Mesendoderm (in vitro differentiated cells): Measurements from ENCODE around the gene HNRNPA1. TPM values are rescaled to one million over a fixed set of nuclear protein-coding genes. Genes with fewer than 3 reads are reported as not detected.
A peak's percentile ranks its signal among the peaks of the same experiment; 100 is the strongest.
"Not testable (repeated sequence)": the region's sequence is repeated elsewhere in the genome, so short reads cannot be mapped to it uniquely, and the experiment has no call there.

Experiments used
- DNase-seq: peaks from one replicate; pipeline ENCODE4 v3.0.0; 2013
- H2AK5ac ChIP-seq: 2 replicates; pipeline ENCODE4 v1.6.1; 2013; ENCODE audit warnings: low read length, inconsistent platforms
- H2BK120ac ChIP-seq: 2 replicates; pipeline ENCODE4 v1.6.1; 2013; ENCODE audit warnings: low read depth, mild to moderate bottlenecking, low read length, moderate library complexity, mixed read lengths
- H2BK15ac ChIP-seq: replicated peaks from 2 replicates; pipeline ENCODE4 v1.6.1; 2013; ENCODE audit warnings: low read depth, mild to moderate bottlenecking, moderate library complexity
- H2BK5ac ChIP-seq: 2 replicates; pipeline ENCODE4 v1.6.1; 2013; ENCODE audit warnings: low read length, inconsistent platforms
- H3K18ac ChIP-seq: 2 replicates; pipeline ENCODE4 v1.6.1; 2013; ENCODE audit warnings: mild to moderate bottlenecking, low read length, mixed read lengths
- H3K23ac ChIP-seq: one replicate; pipeline ENCODE4 v1.6.1; 2013; ENCODE audit warnings: low read length
- H3K27ac ChIP-seq: 2 replicates; pipeline ENCODE4 v1.5.1; 2013; ENCODE audit warnings: low read depth, mild to moderate bottlenecking, inconsistent platforms, low read length, moderate library complexity
- H3K27me3 ChIP-seq: 2 replicates; pipeline ENCODE4 v1.6.1; 2013; ENCODE audit warnings: low read length, control low read depth, mild to moderate bottlenecking, inconsistent platforms; ENCODE audit not compliant: insufficient read depth, poor library complexity
- H3K36me3 ChIP-seq: 2 replicates; pipeline ENCODE4 v1.6.1; 2013; ENCODE audit warnings: low read length, inconsistent platforms; ENCODE audit not compliant: control insufficient read depth, insufficient read depth
- H3K4ac ChIP-seq: one replicate; pipeline ENCODE4 v1.6.1; 2013; ENCODE audit warnings: low read depth, mild to moderate bottlenecking, low read length, moderate library complexity
- H3K4me1 ChIP-seq: 2 replicates; pipeline ENCODE4 v1.6.1; 2013; ENCODE audit warnings: low read depth, low read length, inconsistent platforms; ENCODE audit not compliant: control insufficient read depth
- H3K4me2 ChIP-seq: 2 replicates; pipeline ENCODE4 v1.6.1; 2013; ENCODE audit warnings: low read length
- H3K4me3 ChIP-seq: 2 replicates; pipeline ENCODE4 v1.5.1; 2013; ENCODE audit warnings: mild to moderate bottlenecking, low read length
- H3K56ac ChIP-seq: one replicate; pipeline ENCODE4 v1.6.1; 2013; ENCODE audit warnings: low read length
- H3K79me1 ChIP-seq: 2 replicates; pipeline ENCODE4 v1.6.1; 2013; ENCODE audit warnings: low read length, inconsistent platforms
- H3K79me2 ChIP-seq: 2 replicates; pipeline ENCODE4 v1.6.1; 2013; ENCODE audit warnings: mild to moderate bottlenecking, low read length; ENCODE audit not compliant: control insufficient read depth, insufficient read depth
- H3K9ac ChIP-seq: 2 replicates; pipeline ENCODE4 v1.6.1; 2013; ENCODE audit warnings: low read length, inconsistent platforms
- H4K5ac ChIP-seq: one replicate; pipeline ENCODE4 v1.6.1; 2013; ENCODE audit warnings: low read length
- H4K8ac ChIP-seq: one replicate; pipeline ENCODE4 v1.6.1; 2013; ENCODE audit warnings: low read depth, mild to moderate bottlenecking, control low read depth, low read length, moderate library complexity
- WGBS: extraction: QIAGEN DNeasy Blood & Tissue Kit; methylation state at CpG from one replicate; pipeline ENCODE4 v1.1.7; 2013; ENCODE audit warnings: low lambda C conversion rate, missing lambda C conversion rate; ENCODE audit not compliant: insufficient coverage; ENCODE audit errors: extremely low coverage; 5-methylcytosine and 5-hydroxymethylcytosine counted together
- polyA plus RNA-seq, 2 experiments: library from polyadenylated mRNA; stranded (reverse); fragments of 200-250 nt; gene quantifications; one replicate each; pipeline ENCODE4 v1.2.3, GENCODE V29; 2013

Gene HNRNPA1
- 2,676 TPM for polyA plus RNA-seq (2013, experiment 1 of 2)
- 2,661 TPM for polyA plus RNA-seq (2013, experiment 2 of 2)

DNA sequence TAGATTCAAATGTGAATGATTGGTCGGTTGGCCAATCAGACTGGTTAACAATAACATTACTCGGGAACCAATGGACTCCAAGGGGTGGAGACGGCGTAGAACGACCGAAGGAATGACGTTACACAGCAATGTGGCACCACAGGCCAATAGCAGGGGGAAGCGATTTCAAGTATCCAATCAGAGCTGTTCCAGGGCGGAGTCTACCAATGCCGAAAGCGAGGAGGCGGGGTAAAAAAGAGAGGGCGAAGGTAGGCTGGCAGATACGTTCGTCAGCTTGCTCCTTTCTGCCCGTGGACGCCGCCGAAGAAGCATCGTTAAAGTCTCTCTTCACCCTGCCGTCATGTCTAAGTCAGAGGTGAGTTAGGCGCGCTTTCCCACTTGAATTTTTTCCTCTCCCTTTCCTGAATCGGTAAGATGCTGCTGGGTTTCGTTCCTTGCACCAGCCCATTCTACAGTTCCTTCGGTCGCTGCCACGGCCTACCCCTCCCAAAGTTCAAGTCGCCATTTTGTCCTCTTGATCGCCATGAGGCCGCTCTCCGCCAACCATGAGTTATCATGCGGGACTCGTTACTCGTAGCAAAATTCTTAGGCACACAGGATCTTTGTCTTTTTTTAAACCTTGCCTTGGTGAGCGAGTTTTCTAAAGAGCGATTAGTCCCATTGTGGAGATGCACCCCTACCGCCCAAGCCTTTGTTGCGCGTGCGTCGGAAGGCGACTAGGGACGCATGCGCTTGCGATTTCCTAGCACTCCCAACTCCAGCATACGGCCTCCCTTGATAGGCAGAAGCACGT is at the start of gene HNRNPA1:
Gene HNRNPA1, plus strand, starts transcription at position 259 of the 793 bp plus-strand sequence. Its CDS starts 82 bp downstream, at position 341.
- Histone ChIP-seq H3K56ac (peak within 1 kb of the TSS; percentile 100), H3K4me2 (peak within 1 kb of the TSS; percentile 44), H3K79me2 (peaks cover 70% of the 10 kb centered on the region), H2BK5ac (peak within 1 kb of the TSS; percentile 93), H3K23ac (peak within 1 kb of the TSS; percentile 92), H3K36me3 (peaks cover 11% of the 10 kb centered on the region), H3K4ac (peak within 1 kb of the TSS; percentile 92), H2BK15ac (no peak within 1 kb of the TSS), H3K4me3 (peak within 1 kb of the TSS; percentile 98), H4K5ac (peak within 1 kb of the TSS; percentile 92), H4K8ac (peak within 1 kb of the TSS; percentile 5), H3K18ac (peak within 1 kb of the TSS; percentile 44), H3K9ac (peak within 1 kb of the TSS; percentile 100), H3K4me1 (peaks cover 3% of the 10 kb centered on the region), H2BK120ac (no peak within 1 kb of the TSS), H3K27ac (peak within 1 kb of the TSS; percentile 90), H3K79me1 (no peaks in the 10 kb centered on the region), H2AK5ac (peak within 1 kb of the TSS; percentile 98), H3K27me3 (no peaks in the 10 kb centered on the region)
- peak; percentile 100 for DNase-seq
- WGBS: no CpG with 5 or more reads among the region's 48 CpGs

- not testable (repeated sequence) for H3K4me3 ChIP-seq, H3K23ac ChIP-seq, H3K79me2 ChIP-seq, H2BK120ac ChIP-seq, H4K8ac ChIP-seq, H3K4me1 ChIP-seq, H3K27ac ChIP-seq, H2BK15ac ChIP-seq, H3K27me3 ChIP-seq, H2BK5ac ChIP-seq, H2AK5ac ChIP-seq, H3K9ac ChIP-seq, H3K56ac ChIP-seq, H4K5ac ChIP-seq, H3K36me3 ChIP-seq, DNase-seq, H3K4ac ChIP-seq, H3K4me2 ChIP-seq, H3K18ac ChIP-seq, H3K79me1 ChIP-seq
- WGBS: no CpG with 5 or more reads among the region's 3 CpGs
Observed at GRCh38 chr12:54231269-54231668, 49.3 kb upstream of the HNRNPA1 start.

DNA sequence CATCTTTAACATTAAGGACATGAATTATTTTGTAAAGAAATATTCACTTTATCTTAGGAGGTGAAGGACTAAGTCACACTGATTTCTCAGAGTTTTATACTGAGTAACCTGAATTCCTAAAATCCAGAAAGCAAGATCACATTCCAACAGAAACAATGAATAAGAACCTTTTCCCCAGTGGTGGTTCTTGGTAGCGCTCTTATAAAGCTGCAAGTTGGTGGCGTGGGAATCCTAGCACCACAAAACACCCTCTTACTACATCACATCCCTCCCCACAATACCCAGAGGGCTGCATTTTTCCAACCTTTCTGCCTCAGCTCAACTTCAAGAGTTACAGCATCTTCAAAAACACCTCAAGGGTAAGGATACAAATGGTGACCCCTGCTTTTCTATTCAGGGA is 47.7 kb upstream of the HNRNPA1 start:
- Histone ChIP-seq H3K36me3 (peaks cover 2% of the 10 kb centered on the region), H3K4me2 (no peak overlapping the region), H3K4me3 (no peak overlapping the region), H2BK15ac (no peak overlapping the region), H3K4me1 (no peaks in the 10 kb centered on the region), H3K79me2 (no peaks in the 10 kb centered on the region), H2BK5ac (no peak overlapping the region), H3K27me3 (no peaks in the 10 kb centered on the region), H3K27ac (no peak overlapping the region), H3K4ac (no peak overlapping the region), H3K79me1 (no peaks in the 10 kb centered on the region), H4K5ac (no peak overlapping the region), H4K8ac (no peak overlapping the region), H2BK120ac (no peak overlapping the region), H3K9ac (no peak overlapping the region), H2AK5ac (no peak overlapping the region), H3K23ac (no peak overlapping the region), H3K56ac (no peak overlapping the region), H3K18ac (no peak overlapping the region)
- DNase-seq: peak; percentile 68
- WGBS: no CpG with 5 or more reads among the region's 2 CpGs

DNA sequence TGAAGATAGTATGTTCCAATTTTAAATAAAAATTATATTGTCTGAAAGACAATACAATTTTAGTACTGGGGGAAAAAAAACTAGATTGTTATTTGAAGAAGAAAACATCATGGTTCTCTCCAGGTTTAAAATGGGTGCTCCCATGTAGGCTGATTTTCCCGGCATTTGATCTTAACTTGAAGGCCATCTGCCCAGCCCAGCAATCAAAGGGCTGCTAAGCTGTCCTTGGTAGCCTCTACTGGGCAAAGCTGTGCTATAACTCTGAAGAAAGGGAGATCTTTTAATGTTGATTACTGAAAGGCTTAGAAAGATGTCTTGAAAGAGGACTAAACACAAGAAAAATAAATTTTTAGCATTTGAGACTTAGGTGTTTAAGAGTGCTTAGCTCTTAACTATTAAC is 42.0 kb upstream of the HNRNPA1 start:
- peaks cover 9% of the 10 kb centered on the region for H3K36me3 ChIP-seq
- no peak overlapping the region for H4K8ac ChIP-seq
- no CpG with 5 or more reads among the region's 1 CpG for WGBS
- no peaks in the 10 kb centered on the region for H3K79me2 ChIP-seq
- H3K27ac ChIP-seq: no peak overlapping the region
- H3K4ac ChIP-seq: no peak overlapping the region
- H3K27me3 ChIP-seq: no peaks in the 10 kb centered on the region
- H2AK5ac ChIP-seq: no peak overlapping the region
- H3K9ac ChIP-seq: no peak overlapping the region
- H3K56ac ChIP-seq: no peak overlapping the region
- H3K18ac ChIP-seq: no peak overlapping the region
- H4K5ac ChIP-seq: no peak overlapping the region
- no peak overlapping the region for H2BK120ac ChIP-seq
- H3K4me1 ChIP-seq: no peaks in the 10 kb centered on the region
- H2BK5ac ChIP-seq: no peak overlapping the region
- no peaks in the 10 kb centered on the region for H3K79me1 ChIP-seq
- no peak overlapping the region for H3K4me2 ChIP-seq
- no peak for DNase-seq
- H3K23ac ChIP-seq: no peak overlapping the region
- no peak overlapping the region for H3K4me3 ChIP-seq
- no peak overlapping the region for H2BK15ac ChIP-seq

DNA sequence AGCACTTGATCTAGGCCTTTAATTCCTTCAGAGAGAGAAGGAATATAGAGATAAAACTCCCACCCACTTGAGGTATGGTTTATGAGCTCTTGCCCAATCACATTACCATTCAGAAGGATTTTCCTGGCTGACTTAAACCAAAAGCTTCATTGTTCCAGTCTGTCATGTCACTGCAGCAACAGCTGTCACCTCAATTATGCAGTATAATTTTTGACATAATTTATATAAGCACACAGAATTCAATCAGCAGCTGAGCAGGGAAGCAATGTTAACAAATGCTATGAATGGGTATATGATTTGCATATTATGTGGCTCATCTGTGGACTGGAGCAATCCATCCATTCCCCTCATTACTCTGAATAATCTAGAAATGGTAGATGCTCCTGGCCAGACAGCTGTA is 40.9 kb upstream of the HNRNPA1 start:
- Histone ChIP-seq H3K36me3 (peaks cover 9% of the 10 kb centered on the region), H3K56ac (no peak overlapping the region), H4K8ac (no peak overlapping the region), H2BK5ac (no peak overlapping the region), H3K27ac (no peak overlapping the region), H3K4ac (no peak overlapping the region), H3K4me1 (no peaks in the 10 kb centered on the region), H2AK5ac (no peak overlapping the region), H3K9ac (no peak overlapping the region), H4K5ac (no peak overlapping the region), H3K4me2 (no peak overlapping the region), H3K27me3 (no peaks in the 10 kb centered on the region), H3K79me2 (no peaks in the 10 kb centered on the region), H3K18ac (no peak overlapping the region), H3K79me1 (no peaks in the 10 kb centered on the region), H3K4me3 (no peak overlapping the region), H2BK15ac (no peak overlapping the region), H3K23ac (no peak overlapping the region), H2BK120ac (no peak overlapping the region)
- no peak for DNase-seq

DNA sequence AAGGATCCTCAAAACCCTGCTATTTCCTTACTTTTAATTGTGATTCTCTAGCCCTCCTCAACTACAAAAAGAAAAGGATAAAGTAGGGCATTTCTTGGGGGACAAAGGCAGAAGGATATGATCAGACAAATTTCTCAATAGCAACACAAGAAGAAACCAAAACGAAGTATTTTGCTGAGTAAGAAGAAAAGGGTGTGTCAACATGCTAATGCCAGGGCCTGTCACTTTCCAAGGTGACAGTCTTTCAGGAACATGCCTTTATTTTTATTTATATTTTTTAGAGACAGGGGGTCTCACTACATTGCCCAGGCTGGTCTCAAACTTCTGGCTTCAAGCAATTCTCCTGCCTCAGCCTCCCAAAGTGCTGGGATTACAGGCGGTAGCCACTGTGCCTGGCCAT is 40.4 kb upstream of the HNRNPA1 start:
- no peaks in the 10 kb centered on the region for H3K79me2 ChIP-seq
- no CpG with 5 or more reads among the region's 2 CpGs for WGBS
- no peaks in the 10 kb centered on the region for H3K4me1 ChIP-seq
- no peak overlapping the region for H3K4ac ChIP-seq
- H2BK5ac ChIP-seq: no peak overlapping the region
- H3K56ac ChIP-seq: no peak overlapping the region
- H2AK5ac ChIP-seq: no peak overlapping the region
- no peak overlapping the region for H3K23ac ChIP-seq
- no peak overlapping the region for H4K5ac ChIP-seq
- no peak for DNase-seq
- H3K27ac ChIP-seq: no peak overlapping the region
- no peak overlapping the region for H2BK120ac ChIP-seq
- H2BK15ac ChIP-seq: no peak overlapping the region
- H3K9ac ChIP-seq: no peak overlapping the region
- H3K27me3 ChIP-seq: no peaks in the 10 kb centered on the region
- no peak overlapping the region for H3K18ac ChIP-seq
- H3K79me1 ChIP-seq: no peaks in the 10 kb centered on the region
- H4K8ac ChIP-seq: no peak overlapping the region
- H3K4me2 ChIP-seq: no peak overlapping the region
- no peak overlapping the region for H3K4me3 ChIP-seq
- peaks cover 9% of the 10 kb centered on the region for H3K36me3 ChIP-seq
